BLaER1 (cell line): ENCODE measurements around the gene EEF1AKMT1.

Source experiments
- H3K27ac ChIP-seq: shearing (Covaris generic); formaldehyde crosslinking; 2 replicates; pipeline ENCODE4 v1.8.1; 2022
- H3K27me3 ChIP-seq: shearing (Covaris generic); formaldehyde crosslinking; 2 replicates; pipeline ENCODE4 v1.8.1; 2022
- H3K36me3 ChIP-seq: shearing (Covaris generic); formaldehyde crosslinking; 2 replicates; pipeline ENCODE4 v1.8.1; 2022
- H3K4me1 ChIP-seq: shearing (Covaris generic); formaldehyde crosslinking; 2 replicates; pipeline ENCODE4 v1.8.1; 2022
- H3K4me2 ChIP-seq: shearing (Covaris generic); formaldehyde crosslinking; 2 replicates; pipeline ENCODE4 v1.8.1; 2022
- H3K4me3 ChIP-seq: shearing (Covaris generic); formaldehyde crosslinking; 2 replicates; pipeline ENCODE4 v1.8.1; 2022
- H3K9ac ChIP-seq: shearing (Covaris generic); formaldehyde crosslinking; 2 replicates; pipeline ENCODE4 v1.8.1; 2022
- H3K9me3 ChIP-seq: shearing (Covaris generic); formaldehyde crosslinking; 2 replicates; pipeline ENCODE4 v1.8.1; 2022
- H4K20me1 ChIP-seq: shearing (Covaris generic); formaldehyde crosslinking; 2 replicates; pipeline ENCODE4 v1.8.1; 2022
- Cebpa-rat ChIP-seq: shearing (Covaris generic); IDR thresholded peaks from 2 replicates; pipeline ENCODE4 v1.8.1; 2022

EEF1AKMT1 gene

GRCh38 chr13:20714161-20714560, 59.6 kb downstream of the EEF1AKMT1 start:
- TF ChIP-seq Cebpa-rat: no peak

DNA sequence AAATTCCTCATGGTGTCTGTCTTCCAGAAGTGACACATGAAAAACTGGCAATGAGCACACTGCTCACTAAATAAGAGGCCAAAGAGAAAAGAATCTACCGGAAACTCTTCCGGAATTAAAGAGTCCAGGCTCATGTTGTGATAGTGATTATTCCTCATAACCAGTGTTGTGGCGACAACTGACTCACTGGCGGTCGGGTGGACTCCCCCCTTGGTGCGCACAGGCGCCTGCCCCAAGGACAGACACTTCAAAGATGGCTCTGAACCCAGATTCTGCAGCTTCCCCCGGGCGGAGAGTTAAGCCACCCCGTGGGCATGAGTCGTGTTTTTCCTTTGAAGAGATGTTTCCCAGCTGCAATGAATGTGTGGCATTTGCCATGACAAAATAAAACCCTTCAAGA, 60.0 kb downstream of the EEF1AKMT1 start:
- no peaks in the 10 kb centered on the region for H3K9me3 ChIP-seq
- no peaks in the 10 kb centered on the region for H3K4me1 ChIP-seq
- H3K27me3 ChIP-seq: no peaks in the 10 kb centered on the region
- no peak overlapping the region for H3K27ac ChIP-seq
- no peak for TF ChIP-seq Cebpa-rat
- H3K9ac ChIP-seq: no peak overlapping the region
- H4K20me1 ChIP-seq: no peaks in the 10 kb centered on the region
- no peak overlapping the region for H3K4me3 ChIP-seq
- H3K36me3 ChIP-seq: no peaks in the 10 kb centered on the region
- H3K4me2 ChIP-seq: no peak overlapping the region

More at GRCh38 chr13:20714161-20714560, 59.6 kb downstream of the EEF1AKMT1 start:
- H3K27me3 ChIP-seq: no peaks in the 10 kb centered on the region
- no peaks in the 10 kb centered on the region for H3K4me1 ChIP-seq
- no peak overlapping the region for H3K4me2 ChIP-seq
- H3K36me3 ChIP-seq: no peaks in the 10 kb centered on the region
- H3K9ac ChIP-seq: no peak overlapping the region
- no peaks in the 10 kb centered on the region for H4K20me1 ChIP-seq
- no peaks in the 10 kb centered on the region for H3K9me3 ChIP-seq
- H3K27ac ChIP-seq: no peak overlapping the region
- no peak overlapping the region for H3K4me3 ChIP-seq

- Histone ChIP-seq H3K27me3 (no peaks in the 10 kb centered on the region), H3K9ac (no peak overlapping the region), H3K9me3 (no peaks in the 10 kb centered on the region), H3K4me3 (no peak overlapping the region), H3K4me1 (no peaks in the 10 kb centered on the region), H4K20me1 (no peaks in the 10 kb centered on the region), H3K36me3 (no peaks in the 10 kb centered on the region), H3K27ac (no peak overlapping the region), H3K4me2 (no peak overlapping the region)
- TF ChIP-seq Cebpa-rat: no peak
Observed at GRCh38 chr13:20713014-20713376, 60.8 kb downstream of the EEF1AKMT1 start.

DNA sequence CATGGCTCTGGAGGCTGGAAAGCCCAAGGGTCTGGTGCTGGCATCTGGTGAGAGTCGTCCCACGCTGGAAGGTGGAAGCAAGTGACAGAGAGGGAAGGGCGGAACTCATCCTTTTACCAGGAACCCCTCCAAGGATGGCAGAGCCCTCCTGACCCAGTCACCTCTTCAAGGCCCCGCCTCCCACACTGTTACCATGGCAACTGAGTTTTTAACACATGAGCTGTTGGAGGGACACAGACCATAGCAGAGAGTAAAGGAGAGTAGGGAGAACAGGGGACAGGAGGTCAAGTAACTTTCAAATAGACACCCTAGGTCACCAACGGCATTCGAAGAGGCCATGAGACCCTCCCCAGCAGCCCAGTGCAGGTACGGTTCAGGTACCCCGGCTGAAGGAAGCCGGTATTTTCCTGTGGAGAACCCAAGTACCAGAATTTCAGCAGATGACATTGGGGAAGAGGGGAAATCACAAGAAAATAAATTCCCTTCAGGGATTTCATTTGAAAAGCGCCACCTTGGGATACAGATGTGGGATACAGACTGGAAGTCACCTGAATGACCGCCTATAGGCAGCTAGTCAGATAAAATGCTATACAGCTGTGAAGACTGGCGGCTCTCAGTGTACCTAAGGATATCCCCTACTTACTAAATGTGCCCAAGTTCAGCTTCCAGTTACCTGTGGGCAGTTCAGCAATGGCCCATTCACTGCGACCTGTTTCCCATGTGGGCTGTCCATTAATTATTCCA, 62.3 kb downstream of the EEF1AKMT1 start:
- Histone ChIP-seq H3K4me3 (no peak overlapping the region), H3K27me3 (no peaks in the 10 kb centered on the region), H3K9ac (no peak overlapping the region), H3K4me1 (no peaks in the 10 kb centered on the region), H3K9me3 (no peaks in the 10 kb centered on the region), H3K27ac (no peak overlapping the region), H4K20me1 (no peaks in the 10 kb centered on the region), H3K36me3 (no peaks in the 10 kb centered on the region), H3K4me2 (no peak overlapping the region)
- TF ChIP-seq Cebpa-rat: no peak

GRCh38 chr13:20709782-20710181, 64.0 kb downstream of the EEF1AKMT1 start:
- H3K27ac ChIP-seq: no peak overlapping the region
- no peak for TF ChIP-seq Cebpa-rat

GRCh38 chr13:20709369-20709768, 64.4 kb downstream of the EEF1AKMT1 start:
- TF ChIP-seq Cebpa-rat: no peak
- Histone ChIP-seq H3K4me1 (no peaks in the 10 kb centered on the region), H3K9me3 (no peaks in the 10 kb centered on the region), H3K9ac (no peak overlapping the region), H3K27me3 (no peaks in the 10 kb centered on the region), H3K36me3 (no peaks in the 10 kb centered on the region), H4K20me1 (no peaks in the 10 kb centered on the region), H3K4me2 (no peak overlapping the region), H3K27ac (no peak overlapping the region), H3K4me3 (no peak overlapping the region)

More at GRCh38 chr13:20709782-20710181, 64.0 kb downstream of the EEF1AKMT1 start:
- Histone ChIP-seq H3K4me1 (no peaks in the 10 kb centered on the region), H3K9ac (no peak overlapping the region), H3K27me3 (no peaks in the 10 kb centered on the region), H3K4me2 (no peak overlapping the region), H3K9me3 (no peaks in the 10 kb centered on the region), H3K36me3 (no peaks in the 10 kb centered on the region), H3K4me3 (no peak overlapping the region), H4K20me1 (no peaks in the 10 kb centered on the region)

DNA sequence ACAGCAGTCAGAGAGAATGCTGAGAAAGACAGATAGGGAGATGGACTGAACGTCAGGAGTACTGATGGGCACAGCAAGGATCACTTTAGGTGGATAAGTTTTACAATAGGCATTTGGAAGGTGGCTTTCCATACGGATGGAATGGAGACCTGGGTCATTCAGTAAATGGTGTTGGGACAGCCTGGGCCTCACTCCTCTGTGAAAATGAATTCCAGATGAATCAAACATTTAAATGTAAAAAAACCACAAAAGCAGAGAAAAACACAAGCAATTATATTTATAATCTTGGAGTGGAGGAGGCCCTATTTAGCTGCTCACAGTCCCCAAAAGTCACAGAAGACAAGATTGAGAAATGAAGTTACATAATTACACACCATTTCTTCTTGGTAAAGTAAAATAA, 65.5 kb downstream of the EEF1AKMT1 start:
- no peaks in the 10 kb centered on the region for H4K20me1 ChIP-seq
- no peaks in the 10 kb centered on the region for H3K9me3 ChIP-seq
- TF ChIP-seq Cebpa-rat: no peak
- H3K27me3 ChIP-seq: no peaks in the 10 kb centered on the region
- no peak overlapping the region for H3K27ac ChIP-seq
- no peak overlapping the region for H3K9ac ChIP-seq
- H3K36me3 ChIP-seq: no peaks in the 10 kb centered on the region
- no peak overlapping the region for H3K4me3 ChIP-seq
- no peaks in the 10 kb centered on the region for H3K4me1 ChIP-seq
- no peak overlapping the region for H3K4me2 ChIP-seq

- H3K4me1 ChIP-seq: peaks cover 13% of the 10 kb centered on the region
- TF ChIP-seq Cebpa-rat: no peak
Observed at GRCh38 chr13:20706661-20707060, 67.1 kb downstream of the EEF1AKMT1 start.

GRCh38 chr13:20704459-20705069, 69.2 kb downstream of the EEF1AKMT1 start:
- no peak overlapping the region for H3K4me3 ChIP-seq
- H3K27ac ChIP-seq: no peak overlapping the region
- no peaks in the 10 kb centered on the region for H3K9me3 ChIP-seq
- H3K27me3 ChIP-seq: no peaks in the 10 kb centered on the region
- H3K9ac ChIP-seq: no peak overlapping the region
- TF ChIP-seq Cebpa-rat: no peak
- H3K4me1 ChIP-seq: peaks cover 17% of the 10 kb centered on the region
- no peaks in the 10 kb centered on the region for H4K20me1 ChIP-seq
- no peak overlapping the region; the same call in 1 of the 2 replicates for H3K4me2 ChIP-seq
- H3K36me3 ChIP-seq: no peaks in the 10 kb centered on the region

More at GRCh38 chr13:20706661-20707060, 67.1 kb downstream of the EEF1AKMT1 start:
- Histone ChIP-seq H4K20me1 (no peaks in the 10 kb centered on the region), H3K27me3 (no peaks in the 10 kb centered on the region), H3K4me2 (no peak overlapping the region), H3K4me3 (no peak overlapping the region), H3K27ac (no peak overlapping the region), H3K9me3 (no peaks in the 10 kb centered on the region), H3K9ac (no peak overlapping the region), H3K36me3 (no peaks in the 10 kb centered on the region)

DNA sequence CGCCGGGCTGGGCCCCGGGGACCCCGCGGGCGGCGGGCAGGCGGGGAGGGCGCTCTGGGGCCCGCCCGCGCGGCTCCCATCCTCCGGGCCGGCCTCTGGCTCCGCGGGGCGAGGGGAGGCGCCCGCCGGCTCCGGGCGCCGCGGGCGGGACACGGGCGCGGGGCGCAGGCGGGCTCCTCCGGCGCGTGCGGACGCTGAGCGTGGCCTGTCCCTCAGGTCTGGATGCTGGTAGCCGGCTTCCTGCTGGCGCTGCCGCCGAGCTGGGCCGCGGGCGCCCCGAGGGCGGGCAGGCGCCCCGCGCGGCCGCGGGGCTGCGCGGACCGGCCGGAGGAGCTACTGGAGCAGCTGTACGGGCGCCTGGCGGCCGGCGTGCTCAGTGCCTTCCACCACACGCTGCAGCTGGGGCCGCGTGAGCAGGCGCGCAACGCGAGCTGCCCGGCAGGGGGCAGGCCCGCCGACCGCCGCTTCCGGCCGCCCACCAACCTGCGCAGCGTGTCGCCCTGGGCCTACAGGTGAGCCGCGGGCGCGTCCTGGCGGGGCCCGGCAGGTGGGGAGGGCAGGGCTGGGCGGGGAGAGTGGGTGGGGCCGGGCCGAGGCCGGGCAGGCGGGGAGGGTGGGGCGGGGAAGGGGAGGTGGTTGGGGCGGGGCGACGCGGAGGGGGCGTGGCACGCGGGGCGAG, 69.8 kb downstream of the EEF1AKMT1 start:
- Histone ChIP-seq H3K36me3 (no peaks in the 10 kb centered on the region), H3K27me3 (no peaks in the 10 kb centered on the region), H3K9ac (peak overlapping the region; percentile 82), H3K9me3 (no peaks in the 10 kb centered on the region), H4K20me1 (no peaks in the 10 kb centered on the region), H3K27ac (peak overlapping the region; percentile 81), H3K4me3 (peak overlapping the region; percentile 81), H3K4me1 (peaks cover 17% of the 10 kb centered on the region), H3K4me2 (peak overlapping the region; percentile 83)
- TF ChIP-seq Cebpa-rat: no peak
